Activated T-helper 1 cell treated with Interleukin-2 at 50 U/mL for 16 hours (primary cell): ENCODE measurements around the gene DOHH.

ENCODE experiments used
- DNase-seq: peaks from one replicate; pipeline ENCODE4 v3.0.0-alpha.2; 2020; ENCODE audit warnings: low read depth

Gene DOHH

GRCh38 chr19:3478409-3479176 is 21.9 kb downstream of the DOHH start:
- DNase-seq: no peak

DNA sequence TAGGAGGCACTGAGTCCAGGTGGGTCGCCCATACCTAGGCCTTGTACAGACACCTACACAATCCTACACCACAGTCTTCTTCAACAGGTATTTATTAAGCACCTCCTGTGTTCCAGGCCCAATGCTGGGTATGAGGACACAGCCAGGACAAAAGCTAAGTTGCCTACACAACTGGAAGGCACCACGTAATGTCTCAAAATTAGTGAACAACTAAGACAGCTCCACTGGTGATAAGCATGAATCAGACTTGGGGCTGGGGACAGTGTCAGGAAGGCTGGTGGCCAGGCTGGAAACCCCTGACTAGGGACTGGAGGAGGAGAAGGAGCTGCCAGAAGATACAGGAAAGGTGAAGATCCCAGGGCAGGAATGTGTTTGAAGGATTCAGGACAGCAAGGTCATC is 22.5 kb downstream of the DOHH start:
- no peak for DNase-seq

- no peak for DNase-seq
Observed at GRCh38 chr19:3477506-3477905, 23.0 kb downstream of the DOHH start.

DNA sequence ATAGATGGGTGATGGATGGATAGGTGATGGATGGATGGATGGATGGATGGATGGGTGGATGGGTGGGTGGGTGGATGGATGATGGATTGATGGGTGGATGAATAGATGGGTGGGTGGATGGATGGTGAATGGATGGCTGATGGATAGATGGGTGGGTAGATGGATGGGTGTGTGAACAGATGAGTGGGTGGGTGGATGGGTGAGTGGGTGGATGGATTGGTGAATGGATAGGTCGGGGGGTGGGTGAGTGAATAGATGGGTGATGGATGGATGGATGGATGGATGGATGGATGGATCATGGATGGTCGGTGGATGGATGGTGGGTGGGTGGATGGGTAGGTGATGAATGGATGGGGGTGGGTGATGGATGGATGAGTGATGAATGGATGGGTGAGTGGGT is 23.6 kb downstream of the DOHH start:
- DNase-seq: no peak

DNA sequence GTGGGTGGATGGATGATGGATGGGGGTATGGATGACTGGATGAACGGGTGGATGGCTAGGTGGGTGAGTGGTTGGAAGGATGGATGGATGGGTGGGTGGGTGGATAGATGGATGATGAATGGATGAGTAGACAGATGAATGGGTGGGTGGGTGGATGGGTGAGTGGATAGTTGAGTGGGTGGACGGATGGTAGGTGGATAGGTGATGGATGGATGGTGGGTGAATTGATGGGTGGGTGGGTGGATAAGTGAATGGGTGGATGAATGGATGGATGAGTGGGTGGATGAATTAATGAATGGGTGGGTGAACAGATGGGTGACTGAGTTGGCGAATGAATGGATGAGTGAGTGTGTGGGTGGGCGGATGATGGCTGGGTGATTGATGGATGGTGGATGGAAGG is 25.0 kb downstream of the DOHH start:
- DNase-seq: no peak

DNA sequence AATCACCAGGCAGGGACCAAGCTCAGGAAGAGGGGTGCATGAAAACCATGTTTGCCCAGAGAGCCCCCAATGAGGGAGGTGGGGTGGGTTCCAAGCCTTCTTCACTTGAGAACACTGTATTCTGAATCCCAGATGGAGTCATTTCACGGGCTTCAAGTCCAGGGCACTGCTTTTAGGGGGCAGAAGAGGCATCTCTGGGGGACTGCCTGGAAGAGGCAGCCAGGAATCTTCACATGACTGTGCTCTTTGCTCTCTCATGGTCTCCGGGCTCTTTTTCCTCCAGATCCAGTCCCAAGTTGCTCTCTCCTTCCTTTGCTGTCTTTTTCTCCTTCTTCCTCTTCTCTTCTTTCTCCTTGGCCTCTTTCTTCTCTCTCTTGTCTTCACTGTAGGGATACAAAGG is 25.9 kb downstream of the DOHH start:
- DNase-seq: no peak

DNA sequence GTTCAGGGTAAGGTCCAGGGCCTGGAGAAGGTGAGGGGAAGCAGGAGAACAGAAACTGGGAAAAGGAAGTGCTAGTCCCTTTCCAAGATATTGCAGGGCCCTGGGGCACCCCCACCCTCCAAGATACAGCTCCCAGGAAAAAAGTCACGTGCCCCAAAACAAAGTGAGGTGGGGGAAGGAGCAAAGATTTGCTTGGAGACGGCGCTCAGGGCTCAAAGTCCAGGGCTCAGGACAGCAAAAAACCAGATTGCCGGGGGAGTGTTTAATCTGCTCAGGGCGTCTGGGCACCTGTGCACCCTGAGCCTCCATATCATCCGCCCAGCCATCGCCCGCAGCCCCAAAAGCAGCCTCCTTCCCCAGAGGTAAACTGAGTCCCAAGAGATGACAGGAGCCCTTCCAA is 26.5 kb downstream of the DOHH start:
- no peak for DNase-seq

GRCh38 chr19:3471954-3472655 is 28.4 kb downstream of the DOHH start:
- peak; percentile 20 for DNase-seq

GRCh38 chr19:3470500-3471128 is 29.9 kb downstream of the DOHH start:
- DNase-seq: no peak

DNA sequence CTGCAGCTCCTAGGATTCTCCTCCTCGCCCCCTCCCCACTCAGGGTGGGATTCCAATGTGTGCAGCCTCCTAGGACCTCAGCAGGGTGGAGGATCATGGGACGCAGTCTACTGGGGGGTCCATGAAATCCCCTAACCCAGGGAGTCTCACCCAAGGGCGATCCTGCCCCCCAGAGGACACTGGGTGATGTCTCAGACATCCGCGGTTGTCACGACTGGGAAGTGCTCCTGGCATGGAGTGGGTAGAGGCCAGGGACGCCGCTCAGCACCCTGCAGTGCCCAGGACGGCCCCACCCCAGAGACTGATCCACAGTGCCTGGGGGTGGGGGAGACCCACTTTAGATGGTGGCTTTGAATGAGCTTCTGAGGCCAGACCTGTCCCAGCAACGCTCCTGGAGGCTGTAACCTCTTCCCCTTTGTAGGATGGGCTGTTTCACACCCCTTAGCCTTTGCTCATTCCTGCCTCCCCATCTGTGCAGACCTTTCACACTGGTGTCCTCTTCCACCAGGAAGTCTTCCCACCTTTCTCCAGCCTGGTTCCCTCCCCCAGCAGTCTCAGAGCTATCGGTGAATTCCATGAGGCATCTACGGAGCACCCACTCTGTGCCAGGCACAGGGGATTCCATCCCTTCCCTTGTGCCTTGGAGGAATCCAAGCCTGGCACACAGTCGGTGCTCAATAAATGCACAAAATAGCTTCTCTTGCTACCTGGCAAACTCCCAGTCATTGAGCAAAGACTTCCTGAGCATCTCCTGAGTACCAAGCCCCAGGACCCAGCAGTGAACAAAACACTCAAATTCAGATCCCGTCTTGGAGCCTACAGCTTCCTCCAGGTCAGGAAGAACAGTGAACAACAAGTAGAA is 30.6 kb downstream of the DOHH start:
- DNase-seq: no peak

DNA sequence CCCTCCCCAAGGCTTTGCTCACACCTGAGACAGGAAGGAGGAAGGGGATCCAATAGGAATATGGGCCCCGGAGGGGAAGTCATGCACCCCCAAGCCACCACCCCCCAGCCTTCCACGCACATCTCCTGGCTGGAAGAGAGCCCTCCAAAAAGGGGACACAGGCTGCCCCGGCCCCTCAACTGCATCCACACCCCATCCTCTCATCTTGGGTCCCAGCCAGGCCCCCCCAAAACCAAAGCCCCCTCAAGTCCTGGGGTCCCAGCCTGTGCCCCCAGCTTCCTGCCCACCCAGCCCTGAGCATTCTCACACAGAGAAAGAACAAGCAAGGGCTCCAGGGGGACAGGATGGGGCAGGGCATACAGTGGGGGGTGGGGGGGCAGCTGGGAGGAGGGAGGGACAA is 32.3 kb downstream of the DOHH start:
- DNase-seq: no peak

GRCh38 chr19:3467437-3468198 is 32.9 kb downstream of the DOHH start:
- no peak for DNase-seq

GRCh38 chr19:3466635-3467034 is 33.8 kb downstream of the DOHH start:
- DNase-seq: no peak

GRCh38 chr19:3465552-3465951 is 34.9 kb downstream of the DOHH start:
- DNase-seq: no peak

DNA sequence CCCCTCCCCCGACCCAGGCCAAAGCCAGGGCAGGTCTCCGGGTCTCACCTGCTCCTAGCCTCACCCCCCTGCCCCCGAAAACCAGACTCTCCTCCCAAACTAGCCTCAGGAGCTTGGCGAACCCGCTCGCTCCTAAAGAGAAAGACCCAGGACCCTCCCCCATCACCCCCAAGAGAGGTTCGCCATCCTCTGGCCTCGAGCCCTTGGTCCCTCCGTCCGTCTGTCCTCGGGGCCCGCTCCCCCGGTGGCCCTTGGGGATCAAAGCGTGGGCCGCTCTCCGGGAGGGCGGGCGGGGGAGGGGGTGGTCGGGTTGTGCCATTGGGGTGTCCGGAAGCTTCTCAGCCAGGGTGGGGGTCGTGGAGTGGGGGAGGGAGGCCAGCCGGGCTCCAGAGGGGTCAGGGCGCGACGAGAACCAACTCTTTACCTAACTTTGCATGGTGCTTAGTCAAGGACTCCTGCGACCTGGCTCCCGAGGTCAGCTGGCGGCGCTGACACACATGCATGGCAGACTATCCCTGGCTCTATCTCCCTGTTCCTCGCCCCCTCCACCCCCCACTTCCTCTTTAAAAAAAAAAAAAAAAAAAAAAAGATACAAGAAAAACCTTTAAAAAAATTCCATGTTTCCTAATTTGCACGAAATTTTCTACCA is 35.8 kb downstream of the DOHH start:
- DNase-seq: no peak

DNA sequence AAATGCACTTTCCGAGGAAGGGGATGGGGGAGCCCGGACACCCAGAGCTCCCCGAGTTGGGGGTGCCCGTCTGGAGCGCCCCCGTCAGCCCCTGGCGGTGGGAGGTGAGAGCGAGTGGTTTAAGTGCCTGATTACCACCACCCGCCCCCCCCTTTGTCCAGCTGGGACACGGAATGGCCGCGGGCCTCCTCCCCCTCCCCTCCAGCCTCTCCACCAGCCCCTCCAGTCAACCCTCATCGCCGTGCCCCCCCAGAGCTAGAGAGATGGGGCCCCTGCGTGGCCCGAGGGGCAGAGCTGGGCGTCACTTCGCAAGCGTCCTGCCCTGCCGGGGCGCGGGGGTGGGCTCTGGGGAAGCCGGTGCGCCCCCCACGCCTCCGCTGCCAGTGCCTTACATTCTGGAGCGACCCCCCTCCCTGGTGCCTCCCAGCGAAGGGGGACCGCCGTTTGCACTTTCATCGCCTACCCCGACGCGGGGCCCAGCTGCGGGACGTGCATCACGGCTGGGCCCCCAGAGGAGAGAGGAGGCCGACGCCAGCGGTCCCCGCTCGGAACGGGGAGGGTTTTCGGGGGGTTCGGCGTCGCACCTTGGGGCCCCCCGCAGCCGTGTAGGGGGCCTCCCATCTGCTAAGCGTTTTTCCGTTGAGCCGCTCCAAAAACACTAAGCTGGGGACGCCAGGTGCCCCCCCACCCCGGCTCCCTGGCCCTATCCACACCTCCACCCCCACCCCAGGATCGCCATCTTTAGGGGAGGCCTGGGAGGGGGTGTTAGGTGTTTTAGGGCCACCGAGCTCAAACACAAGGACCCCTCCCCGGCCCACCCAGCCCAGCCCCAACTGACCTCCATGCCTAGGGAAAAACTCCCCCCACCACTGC is 36.5 kb downstream of the DOHH start:
- no peak for DNase-seq

DNA sequence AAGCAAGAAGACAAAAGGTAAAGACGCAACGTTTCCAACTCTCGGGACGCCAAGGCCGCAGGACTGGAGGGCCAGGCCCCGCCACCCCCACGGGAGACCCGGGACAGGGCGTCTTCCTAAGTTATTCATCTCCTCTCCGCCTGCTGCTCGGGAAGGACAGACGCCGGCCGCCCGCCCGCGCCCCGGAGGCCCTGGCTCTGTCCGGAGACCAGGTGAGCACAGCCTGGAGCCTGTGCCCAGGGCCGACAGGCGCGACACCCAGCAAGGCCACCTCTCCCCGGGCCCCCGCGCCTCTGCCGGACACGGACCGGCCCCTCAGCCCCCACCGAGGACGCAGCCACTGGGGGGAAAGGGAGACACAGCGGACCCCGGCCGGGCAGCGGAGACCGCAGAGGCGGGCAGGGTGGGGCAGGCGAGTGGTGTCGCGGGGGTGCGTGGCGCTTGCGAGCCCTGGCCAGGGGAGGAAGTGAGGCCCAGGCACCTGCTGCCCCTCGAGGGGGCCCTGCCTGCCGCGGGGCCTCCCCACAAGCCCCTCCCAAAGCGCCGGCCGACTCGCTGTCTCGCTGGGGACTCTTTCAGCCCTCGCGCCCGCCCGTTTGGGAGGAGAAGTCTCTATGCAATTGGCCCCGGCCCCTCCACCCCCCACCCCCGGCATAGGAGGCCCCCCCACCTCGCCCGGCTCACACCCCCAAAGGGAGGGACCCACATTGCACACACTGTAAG is 37.3 kb downstream of the DOHH start:
- no peak for DNase-seq

DNA sequence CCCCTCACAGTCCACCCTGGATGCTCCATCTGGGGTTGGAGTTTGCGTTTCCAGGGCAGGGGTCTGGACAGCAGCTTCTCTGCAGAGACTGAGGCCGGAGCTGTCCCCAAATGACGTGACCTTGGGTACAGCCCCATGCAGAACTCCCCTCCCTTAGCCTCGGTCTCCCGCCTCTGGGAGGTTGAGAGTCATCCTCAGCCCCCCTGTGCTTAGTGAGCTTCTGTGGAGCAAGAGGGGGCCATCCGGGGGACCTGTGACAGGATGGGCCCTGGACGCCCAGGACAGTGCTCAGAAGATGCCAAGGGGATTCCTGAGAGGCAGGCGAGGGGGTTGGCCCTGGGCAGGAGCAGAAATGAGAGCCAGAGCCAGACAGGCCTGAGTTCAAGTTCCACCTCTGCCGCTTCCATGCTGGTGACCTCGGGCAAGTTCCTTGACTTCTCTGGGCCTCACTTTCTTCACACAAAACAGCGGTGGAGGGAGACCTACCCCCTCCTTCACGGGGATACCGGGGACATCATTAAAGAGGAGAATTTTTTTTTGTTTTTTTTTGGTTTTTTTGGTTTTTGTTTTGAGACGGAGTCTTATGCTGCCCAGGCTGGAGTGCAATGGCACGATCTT is 40.4 kb downstream of the DOHH start:
- DNase-seq: no peak
